H9 (cell line): Measurements from ENCODE around the gene STK38L. TPM values are rescaled to one million over a fixed set of nuclear protein-coding genes. Genes with fewer than 3 reads are reported as not detected.

ENCODE experiments used
- DNase-seq: peaks from one replicate; pipeline ENCODE4 v3.0.0-alpha.2; 2017
- H2AFZ ChIP-seq: one replicate; pipeline ENCODE4 v1.6.1; 2013; ENCODE audit warnings: mild to moderate bottlenecking, low read length, control low read depth, moderate library complexity
- H2AK5ac ChIP-seq: 2 replicates; pipeline ENCODE4 v1.6.1; 2013; ENCODE audit warnings: low read length, control low read depth, mixed read lengths; ENCODE audit not compliant: insufficient read length
- H2BK120ac ChIP-seq: one replicate; pipeline ENCODE4 v1.6.1; 2013; ENCODE audit warnings: low read depth, mild to moderate bottlenecking, low read length, control low read depth, inconsistent platforms; ENCODE audit not compliant: poor library complexity, severe bottlenecking
- H2BK12ac ChIP-seq: 2 replicates; pipeline ENCODE4 v1.6.1; 2013; ENCODE audit warnings: low read length, control low read depth, mixed read lengths, low read depth; ENCODE audit not compliant: insufficient read length
- H2BK15ac ChIP-seq: 2 replicates; pipeline ENCODE4 v1.6.1; 2013; ENCODE audit warnings: low read depth, low read length, control low read depth
- H2BK20ac ChIP-seq: one replicate; pipeline ENCODE4 v1.6.1; 2013; ENCODE audit warnings: low read depth, mild to moderate bottlenecking, low read length, control low read depth, inconsistent platforms; ENCODE audit not compliant: poor library complexity, severe bottlenecking
- H2BK5ac ChIP-seq: 2 replicates; pipeline ENCODE4 v1.6.1; 2013; ENCODE audit warnings: low read length, control low read depth, mixed read lengths; ENCODE audit not compliant: insufficient read length
- H3K14ac ChIP-seq: 2 replicates; pipeline ENCODE4 v1.6.1; 2013; ENCODE audit warnings: low read length, control low read depth; ENCODE audit not compliant: insufficient read depth
- H3K18ac ChIP-seq: 2 replicates; pipeline ENCODE4 v1.6.1; 2013; ENCODE audit warnings: low read depth, mild to moderate bottlenecking, mixed read lengths, low read length, control low read depth; ENCODE audit not compliant: insufficient read length
- H3K23ac ChIP-seq: 2 replicates; pipeline ENCODE4 v1.6.1; 2013; ENCODE audit warnings: low read length, control low read depth, mixed read lengths, low read depth; ENCODE audit not compliant: insufficient read length
- H3K23me2 ChIP-seq: 2 replicates; pipeline ENCODE4 v1.6.1; 2013; ENCODE audit warnings: low read depth, mild to moderate bottlenecking, mixed read lengths, low read length, control low read depth; ENCODE audit not compliant: insufficient read length, poor library complexity, severe bottlenecking
- H3K27ac ChIP-seq: 2 replicates; pipeline ENCODE4 v1.5.1; 2013; ENCODE audit warnings: low read length, control low read depth, mixed read lengths, low read depth; ENCODE audit not compliant: insufficient read length
- H3K27me3 ChIP-seq: 2 replicates; pipeline ENCODE4 v1.6.1; 2013; ENCODE audit warnings: low read length, control low read depth, inconsistent platforms; ENCODE audit not compliant: insufficient read depth
- H3K4ac ChIP-seq: 2 replicates; pipeline ENCODE4 v1.6.1; 2013; ENCODE audit warnings: low read depth, mild to moderate bottlenecking, control low read depth, inconsistent platforms, low read length, moderate library complexity
- H3K4me1 ChIP-seq: 2 replicates; pipeline ENCODE4 v1.6.1; 2013; ENCODE audit warnings: low read length, control low read depth, inconsistent platforms; ENCODE audit not compliant: insufficient read depth
- H3K4me2 ChIP-seq: 2 replicates; pipeline ENCODE4 v1.6.1; 2013; ENCODE audit warnings: low read length, control low read depth, mixed read lengths; ENCODE audit not compliant: insufficient read length, insufficient read depth
- H3K56ac ChIP-seq: 2 replicates; pipeline ENCODE4 v1.6.1; 2013; ENCODE audit warnings: low read depth, mild to moderate bottlenecking, mixed read lengths, low read length, control low read depth; ENCODE audit not compliant: insufficient read length
- H3K79me1 ChIP-seq: 2 replicates; pipeline ENCODE4 v1.6.1; 2013; ENCODE audit warnings: low read depth, mild to moderate bottlenecking, moderate library complexity, low read length, control low read depth, inconsistent platforms; ENCODE audit not compliant: insufficient read depth, poor library complexity, severe bottlenecking
- H3K79me2 ChIP-seq: 2 replicates; pipeline ENCODE4 v1.6.1; 2013; ENCODE audit warnings: low read length, control low read depth, inconsistent platforms; ENCODE audit not compliant: insufficient read depth
- H3K9ac ChIP-seq: 2 replicates; pipeline ENCODE4 v1.6.1; 2013; ENCODE audit warnings: low read length, control low read depth, mixed read lengths; ENCODE audit not compliant: insufficient read length; ENCODE audit errors: extremely low read depth
- H3K9me3 ChIP-seq: one replicate; pipeline ENCODE4 v1.6.1; 2013; ENCODE audit warnings: low read depth, low read length, inconsistent platforms; ENCODE audit not compliant: control insufficient read depth
- H3T11ph ChIP-seq: one replicate; pipeline ENCODE4 v1.6.1; 2013; ENCODE audit warnings: mild to moderate bottlenecking, low read length, control low read depth, inconsistent platforms
- H4K20me1 ChIP-seq: one replicate; pipeline ENCODE4 v1.6.1; 2013; ENCODE audit not compliant: control insufficient read depth, insufficient read length, insufficient read depth
- H4K5ac ChIP-seq: 2 replicates; pipeline ENCODE4 v1.6.1; 2013; ENCODE audit warnings: low read depth, mild to moderate bottlenecking, mixed read lengths, low read length, control low read depth; ENCODE audit not compliant: insufficient read length
- H4K8ac ChIP-seq: replicated peaks from 2 replicates; pipeline ENCODE4 v1.6.1; 2013; ENCODE audit warnings: low read length, control low read depth, mixed read lengths, low read depth; ENCODE audit not compliant: insufficient read length
- H4K91ac ChIP-seq: 2 replicates; pipeline ENCODE4 v1.6.1; 2013; ENCODE audit warnings: low read depth, mild to moderate bottlenecking, moderate library complexity, mixed read lengths, low read length, control low read depth; ENCODE audit not compliant: insufficient read length
- H3K27ac Mint-ChIP-seq, 3 experiments: 2 replicates in 2 of 3; 3 replicates in 1 of 3; pipeline ENCODE4 v1.8.0; 2020 to 2021; ENCODE audit warnings: mixed read lengths in 3 of 3, mild to moderate bottlenecking in 1 of 3, moderate library complexity in 1 of 3
- H3K27me3 Mint-ChIP-seq: 2 replicates; pipeline ENCODE4 v1.8.0; 2021; ENCODE audit warnings: low read depth, mild to moderate bottlenecking, moderate library complexity, mixed read lengths
- H3K36me3 Mint-ChIP-seq, 3 experiments: 2 replicates in 2 of 3; 3 replicates in 1 of 3; pipeline ENCODE4 v1.8.0; 2020 to 2021; ENCODE audit warnings: low read depth in 3 of 3, mixed read lengths in 3 of 3; ENCODE audit not compliant: insufficient read depth in 1 of 3
- H3K4me1 Mint-ChIP-seq, 2 experiments: 2 replicates each; pipeline ENCODE4 v1.8.0; 2020; ENCODE audit warnings: mixed read lengths in 2 of 2
- H3K4me3 Mint-ChIP-seq, 2 experiments: 2 replicates in 1 of 2; 3 replicates in 1 of 2; pipeline ENCODE4 v1.8.0; 2020 to 2021; ENCODE audit warnings: mild to moderate bottlenecking in 2 of 2, mixed read lengths in 2 of 2, moderate library complexity in 1 of 2
- H3K9me3 Mint-ChIP-seq, 2 experiments: 2 replicates in 1 of 2; 3 replicates in 1 of 2; pipeline ENCODE4 v1.8.0; 2020; ENCODE audit warnings: mild to moderate bottlenecking in 2 of 2, mixed read lengths in 2 of 2, moderate library complexity in 1 of 2
- WGBS: extraction: QIAGEN DNeasy Blood & Tissue Kit; methylation state at CpG from one replicate; pipeline ENCODE4 v1.1.7; 2013; ENCODE audit warnings: missing lambda C conversion rate, low lambda C conversion rate, mixed read lengths; ENCODE audit not compliant: insufficient read length; ENCODE audit errors: extremely low coverage; 5-methylcytosine and 5-hydroxymethylcytosine counted together
- total RNA-seq: library from RNA; stranded (reverse); gene quantifications from 2 replicates; pipeline ENCODE4 v1.2.1, GENCODE V29; 2021
- TF ChIP-seq, protein P1 (sequence below): fragments of 200-600 bp; sonication (generic); conservative IDR thresholded peaks from 3 replicates; pipeline ENCODE4 v1.8.0; 2021; ENCODE audit warnings: antibody characterized with exemption, mild to moderate bottlenecking

STK38L gene
- total RNA-seq, 1 experiment from 2014 or later = 44.9 TPM

DNA sequence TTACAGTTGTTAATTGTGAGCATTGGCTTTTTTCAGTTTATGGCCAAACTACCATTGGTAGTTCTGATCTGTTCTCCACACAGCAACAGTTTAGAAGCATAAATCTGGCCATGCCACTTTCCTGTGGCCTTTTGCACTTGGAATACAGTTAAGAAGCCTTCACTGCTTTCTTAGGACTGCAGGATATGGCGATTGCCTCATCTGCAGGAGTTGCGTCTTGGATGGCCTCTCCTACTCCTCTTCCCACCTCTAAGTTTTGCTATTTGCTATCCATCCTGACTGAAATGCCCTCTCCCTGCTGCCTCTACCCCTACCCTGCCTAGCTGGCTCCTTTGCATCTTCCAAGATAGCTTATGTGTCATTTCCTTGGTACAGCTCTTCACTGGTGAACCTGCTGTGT lies 75.8 kb downstream of the STK38L start:
- Mint-ChIP-seq H3K4me1 (peaks cover 10% of the 10 kb centered on the region in 2 experiments), H3K27ac (peak overlapping the region; percentile 1 to 89 (median 50); a peak in 4 of 7 replicates), H3K36me3 (peaks cover 6 to 31% (median 15%) of the 10 kb centered on the region in 3 experiments), H3K27me3 (no peaks in the 10 kb centered on the region), H3K9me3 (no peaks in the 10 kb centered on the region), H3K4me3 (no peak overlapping the region)
- no peak overlapping the region for H2AK5ac ChIP-seq
- H2AFZ ChIP-seq = no peak overlapping the region
- H4K5ac ChIP-seq = no peak overlapping the region
- H2BK20ac ChIP-seq = no peak overlapping the region
- H3K4me2 ChIP-seq = no peak overlapping the region
- H3K79me1 ChIP-seq = no peaks in the 10 kb centered on the region
- H4K91ac ChIP-seq = no peak overlapping the region
- no peaks in the 10 kb centered on the region for H3K9me3 ChIP-seq
- no peak for DNase-seq
- H2BK12ac ChIP-seq = no peak overlapping the region
- no peaks in the 10 kb centered on the region for H3K27me3 ChIP-seq
- no peak overlapping the region for H2BK15ac ChIP-seq
- H3K9ac ChIP-seq = no peak overlapping the region
- H3T11ph ChIP-seq = no peak overlapping the region
- TF ChIP-seq, protein P1, sequence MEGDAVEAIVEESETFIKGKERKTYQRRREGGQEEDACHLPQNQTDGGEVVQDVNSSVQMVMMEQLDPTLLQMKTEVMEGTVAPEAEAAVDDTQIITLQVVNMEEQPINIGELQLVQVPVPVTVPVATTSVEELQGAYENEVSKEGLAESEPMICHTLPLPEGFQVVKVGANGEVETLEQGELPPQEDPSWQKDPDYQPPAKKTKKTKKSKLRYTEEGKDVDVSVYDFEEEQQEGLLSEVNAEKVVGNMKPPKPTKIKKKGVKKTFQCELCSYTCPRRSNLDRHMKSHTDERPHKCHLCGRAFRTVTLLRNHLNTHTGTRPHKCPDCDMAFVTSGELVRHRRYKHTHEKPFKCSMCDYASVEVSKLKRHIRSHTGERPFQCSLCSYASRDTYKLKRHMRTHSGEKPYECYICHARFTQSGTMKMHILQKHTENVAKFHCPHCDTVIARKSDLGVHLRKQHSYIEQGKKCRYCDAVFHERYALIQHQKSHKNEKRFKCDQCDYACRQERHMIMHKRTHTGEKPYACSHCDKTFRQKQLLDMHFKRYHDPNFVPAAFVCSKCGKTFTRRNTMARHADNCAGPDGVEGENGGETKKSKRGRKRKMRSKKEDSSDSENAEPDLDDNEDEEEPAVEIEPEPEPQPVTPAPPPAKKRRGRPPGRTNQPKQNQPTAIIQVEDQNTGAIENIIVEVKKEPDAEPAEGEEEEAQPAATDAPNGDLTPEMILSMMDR = no peak
- H3K18ac ChIP-seq = no peak overlapping the region
- no peak overlapping the region for H2BK5ac ChIP-seq
- no peak overlapping the region for H3K4ac ChIP-seq
- no peak overlapping the region for H3K27ac ChIP-seq
- H3K23ac ChIP-seq = no peak overlapping the region
- no peaks in the 10 kb centered on the region for H4K20me1 ChIP-seq
- H4K8ac ChIP-seq = no peak overlapping the region
- no peak overlapping the region for H2BK120ac ChIP-seq
- H3K56ac ChIP-seq = no peak overlapping the region
- H3K4me1 ChIP-seq = no peaks in the 10 kb centered on the region; the same call in 1 of the 2 replicates
- no peaks in the 10 kb centered on the region for H3K79me2 ChIP-seq
- no peak overlapping the region for H3K14ac ChIP-seq
- WGBS = no CpG with 5 or more reads among the region's 2 CpGs
- no peaks in the 10 kb centered on the region for H3K23me2 ChIP-seq
